NB4 (cell line): Measurements from ENCODE around the gene CXCL12.

Source experiments
- CTCF ChIP-seq: IDR thresholded peaks from one replicate; pipeline ENCODE4 v1.5.1; 2012; ENCODE audit warnings: low read depth, low read length
- MAX ChIP-seq: IDR thresholded peaks from 2 replicates; pipeline ENCODE4 v1.6.1; 2011; ENCODE audit warnings: low read depth, low read length
- MYC ChIP-seq: IDR thresholded peaks from 2 replicates; pipeline ENCODE4 v1.6.1; 2011; ENCODE audit warnings: low read depth, low read length
- POLR2A ChIP-seq: IDR thresholded peaks from 2 replicates; pipeline ENCODE4 v1.6.1; 2011; ENCODE audit warnings: mild to moderate bottlenecking; ENCODE audit not compliant: insufficient read length; ENCODE audit errors: extremely low read depth

- TF ChIP-seq CTCF = no peak
- TF ChIP-seq MAX = no peak
- TF ChIP-seq POLR2A = no peak
- no peak for TF ChIP-seq MYC
These were observed 50.2 kb downstream of the CXCL12 start for GRCh38 chr10:44334621-44335184.
